GM12873 (cell line): ENCODE results near the gene RUVBL2.

ENCODE experiments used
- CTCF ChIP-seq: IDR thresholded peaks from 2 replicates; pipeline ENCODE4 v1.5.1; 2012; ENCODE audit warnings: low read depth, mild to moderate bottlenecking, moderate library complexity, low read length, control low read depth; ENCODE audit not compliant: insufficient read depth; ENCODE audit errors: missing control alignments

Gene RUVBL2

DNA sequence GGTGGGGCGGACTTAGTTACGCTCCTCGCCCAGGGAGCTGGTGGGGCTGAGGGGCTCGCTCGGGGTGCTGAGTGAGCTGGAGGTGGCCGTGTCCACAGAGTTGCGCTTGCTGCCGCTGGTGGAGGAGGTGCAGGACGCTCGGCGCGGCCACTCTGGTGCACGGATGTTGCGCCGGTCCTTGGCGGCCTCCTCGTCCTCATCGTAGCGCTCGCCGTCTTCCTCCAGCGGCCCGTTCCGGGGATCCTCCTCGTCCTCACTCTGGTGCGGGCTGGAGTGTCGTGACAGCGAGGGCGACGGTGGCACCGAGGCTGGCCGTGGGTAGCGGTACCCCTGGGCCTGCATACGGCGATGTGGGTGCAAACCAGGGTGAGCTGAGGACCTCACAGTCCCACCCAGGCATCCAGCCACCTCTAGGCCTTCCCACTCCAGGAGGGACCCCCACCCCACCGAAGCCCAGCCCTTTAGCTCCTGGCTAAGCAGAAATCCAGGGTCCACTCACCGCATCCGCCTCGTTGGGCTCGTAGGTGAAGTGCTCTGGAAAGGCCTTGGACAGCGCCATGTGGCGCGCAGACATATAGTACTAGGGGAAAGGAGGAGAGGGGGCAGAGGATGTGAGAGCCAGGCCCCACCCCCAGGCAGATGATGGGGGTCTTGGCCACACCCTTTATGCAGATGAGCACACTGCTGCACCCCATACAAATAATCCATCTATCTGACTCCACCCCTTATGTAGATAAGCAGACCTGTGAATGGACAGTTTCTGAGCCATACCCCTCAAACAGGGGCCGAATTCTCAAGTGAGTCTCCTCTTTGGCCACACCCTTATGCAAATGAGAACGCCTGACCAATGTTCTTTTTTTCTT lies 24.2 kb upstream of the RUVBL2 start:
- no peak for TF ChIP-seq CTCF

GRCh38 chr19:48970139-48970766 lies 23.4 kb upstream of the RUVBL2 start:
- no peak for TF ChIP-seq CTCF

DNA sequence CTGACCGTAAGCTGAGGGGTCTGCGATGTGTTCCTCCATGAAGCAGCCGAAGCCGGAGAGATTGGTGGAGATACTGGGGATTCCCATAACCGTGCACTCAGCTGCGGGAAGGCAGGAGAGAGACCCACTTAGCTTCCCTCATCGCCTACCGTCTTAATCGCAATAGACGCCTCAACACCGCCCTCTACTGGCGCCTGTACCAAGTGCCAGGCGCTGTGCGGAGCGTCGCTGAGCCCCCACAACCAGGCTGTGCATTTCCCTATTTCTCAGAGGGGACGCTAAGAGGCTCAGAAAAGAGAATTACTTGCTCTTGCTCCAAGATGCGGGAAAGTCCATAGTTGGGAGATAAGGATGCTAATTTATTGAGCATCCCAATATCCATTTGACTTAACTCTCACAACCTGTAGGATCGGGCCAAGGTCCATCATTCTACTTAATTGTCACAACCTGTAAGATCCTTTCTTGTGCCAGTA lies 22.7 kb upstream of the RUVBL2 start:
- TF ChIP-seq CTCF = peak; percentile 99

DNA sequence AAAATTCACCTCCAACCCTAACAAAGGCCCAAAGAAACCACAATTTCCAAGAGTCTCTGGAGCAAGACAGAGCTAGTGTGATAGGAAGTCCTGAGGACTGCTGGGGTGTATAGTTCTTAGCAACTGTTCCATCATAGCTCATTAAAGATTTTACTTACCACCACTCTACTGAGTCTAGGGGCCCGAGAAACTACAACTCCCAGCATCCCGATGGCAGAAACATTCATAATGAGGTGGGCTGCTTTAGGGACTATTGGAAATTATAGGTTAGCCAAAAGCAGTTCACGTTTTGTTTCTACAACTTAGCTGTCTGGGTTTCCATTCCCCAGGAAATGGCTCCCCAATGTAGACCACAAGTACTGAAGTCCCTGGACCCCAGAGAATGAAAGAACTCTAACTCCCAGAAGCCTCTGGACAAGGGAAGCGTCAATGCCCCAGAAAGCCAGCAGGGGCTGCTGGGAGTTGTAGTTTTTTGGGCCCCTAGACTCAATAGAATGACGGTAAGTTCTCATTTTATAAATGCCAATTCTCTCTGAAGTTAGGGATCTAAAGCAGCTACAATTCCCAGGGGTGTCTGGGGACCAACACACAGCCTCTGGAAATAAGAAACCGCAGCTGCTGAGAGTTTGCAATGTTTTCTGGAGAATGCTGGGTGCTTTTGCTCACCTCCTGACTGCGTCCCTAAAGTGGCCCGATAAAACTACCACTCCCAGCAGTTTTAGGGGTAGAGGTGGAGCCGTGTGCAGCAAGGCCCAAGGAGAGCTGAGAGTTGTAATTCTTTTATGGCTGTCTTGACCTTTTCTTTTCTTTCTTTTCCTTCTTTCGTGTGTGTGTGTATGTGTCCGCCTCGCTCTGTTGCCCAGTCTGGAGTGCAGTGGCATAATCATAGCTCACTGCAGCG lies 17.5 kb upstream of the RUVBL2 start:
- no peak for TF ChIP-seq CTCF

DNA sequence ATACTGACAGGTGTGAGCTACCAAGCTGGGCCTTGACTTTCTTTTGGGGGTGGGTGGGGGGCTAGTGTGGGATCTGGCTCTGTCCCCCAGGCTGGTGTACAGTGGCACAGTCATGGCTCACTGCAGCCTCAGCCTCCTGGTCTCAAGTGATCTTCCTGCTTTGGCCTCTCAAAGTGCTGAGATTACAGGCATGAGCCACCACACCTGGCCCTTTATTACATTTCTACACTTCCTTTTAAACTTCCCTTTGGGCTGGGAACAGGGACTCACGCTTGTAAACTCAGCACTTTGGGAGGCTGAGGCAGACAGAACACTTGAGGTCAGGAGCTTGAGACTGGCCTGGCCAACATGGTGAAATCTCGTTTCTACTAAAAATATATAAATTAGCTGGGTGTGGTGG lies 16.6 kb upstream of the RUVBL2 start:
- no peak for TF ChIP-seq CTCF

- TF ChIP-seq CTCF = no peak
These were observed 11.4 kb upstream of the RUVBL2 start for GRCh38 chr19:48982280-48982679.

DNA sequence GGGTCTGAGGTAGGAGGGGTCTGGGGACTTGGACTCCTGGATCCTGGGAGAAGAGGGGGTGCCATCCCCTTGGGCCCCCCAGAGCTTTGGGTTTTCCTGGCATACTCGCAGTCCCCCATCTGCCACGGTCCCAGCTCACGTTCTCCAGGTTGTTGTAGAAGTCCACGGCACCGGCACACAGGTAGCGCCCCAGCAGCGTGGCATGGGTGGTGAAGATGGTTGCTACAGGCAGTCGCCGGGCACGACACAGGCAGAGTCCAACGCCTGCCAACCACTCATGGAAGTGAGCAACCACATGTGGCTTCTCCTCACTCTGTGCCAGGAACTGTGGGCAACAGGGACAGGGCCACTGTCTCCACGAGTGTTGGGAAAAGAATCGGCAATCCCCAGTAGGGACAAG lies 8.0 kb upstream of the RUVBL2 start:
- no peak for TF ChIP-seq CTCF
